Activated naive CD4-positive, alpha-beta T cell treated with anti-CD3 and anti-CD28 coated beads, Interleukin-2, amount 50 U/mL, for 72 hours (primary cell): ENCODE results near the gene IRF2. TPM values are rescaled to one million over a fixed set of nuclear protein-coding genes. Genes with fewer than 3 reads are reported as not detected.

Experiments used
- ATAC-seq, 2 donors: fragments of 150-1000 bp; cut with Tn5 transposase; 2 replicates each; pipeline ENCODE4 v1.10.0; 2021; ENCODE audit warnings: mild to moderate bottlenecking in 2 of 2, moderate library complexity in 2 of 2
- DNase-seq, 2 donors: peaks; one replicate each; pipeline ENCODE4 v3.0.0; 2021 to 2022; ENCODE audit warnings: low spot score in 2 of 2
- H3K27ac Mint-ChIP-seq, 2 donors: one replicate each; pipeline ENCODE4 v1.8.0; 2022; ENCODE audit warnings: mild to moderate bottlenecking in 2 of 2, mixed read lengths in 2 of 2
- H3K36me3 Mint-ChIP-seq, 2 donors: one replicate each; pipeline ENCODE4 v1.8.0; 2022; ENCODE audit warnings: mixed read lengths in 2 of 2
- H3K9me3 Mint-ChIP-seq, 2 donors: one replicate each; pipeline ENCODE4 v1.8.0; 2022; ENCODE audit warnings: mixed read lengths in 2 of 2
- total RNA-seq, 2 donors: library from RNA; stranded (reverse); gene quantifications; one replicate each; pipeline ENCODE4 v1.2.3, GENCODE V29; 2022

IRF2 gene
- total RNA-seq, 2 donors from 2014 or later: 52.7 to 56.8 TPM

- H3K36me3 Mint-ChIP-seq: peaks cover 0 to 10% of the 10 kb centered on the region in 2 donors
- ATAC-seq (no peak), DNase-seq (no peak)
- no peaks in the 10 kb centered on the region for H3K9me3 Mint-ChIP-seq
- H3K27ac Mint-ChIP-seq: no peak overlapping the region
Observed at GRCh38 chr4:184461711-184462441, 12.5 kb downstream of the IRF2 start.

GRCh38 chr4:184460499-184461285 is 13.7 kb downstream of the IRF2 start:
- H3K27ac Mint-ChIP-seq: no peak overlapping the region

GRCh38 chr4:184459413-184459812 is 14.9 kb downstream of the IRF2 start:
- no peak for DNase-seq
- Mint-ChIP-seq H3K36me3 (peaks cover 0 to 8% of the 10 kb centered on the region in 2 donors), H3K9me3 (no peaks in the 10 kb centered on the region), H3K27ac (peak overlapping the region; percentile 14 to 61)
- peak; percentile 84 to 97 for ATAC-seq

More at GRCh38 chr4:184460499-184461285, 13.7 kb downstream of the IRF2 start:
- peaks cover 0 to 13% of the 10 kb centered on the region in 2 donors for H3K36me3 Mint-ChIP-seq
- no peaks in the 10 kb centered on the region for H3K9me3 Mint-ChIP-seq
- ATAC-seq (no peak), DNase-seq (no peak)

GRCh38 chr4:184457535-184458249 is 16.7 kb downstream of the IRF2 start:
- no peak for ATAC-seq

GRCh38 chr4:184456337-184456736 is 18.0 kb downstream of the IRF2 start:
- no peak for DNase-seq
- Mint-ChIP-seq H3K27ac (peak overlapping the region in 1 of 2 donors; percentile 69), H3K36me3 (peaks cover 0 to 8% of the 10 kb centered on the region in 2 donors), H3K9me3 (no peaks in the 10 kb centered on the region)
- ATAC-seq: no peak

More at GRCh38 chr4:184457535-184458249, 16.7 kb downstream of the IRF2 start:
- Mint-ChIP-seq H3K36me3 (peaks cover 0 to 8% of the 10 kb centered on the region in 2 donors), H3K9me3 (no peaks in the 10 kb centered on the region), H3K27ac (peak overlapping the region; percentile 29 to 45)
- no peak for DNase-seq

- H3K27ac Mint-ChIP-seq: no peak overlapping the region
Observed at GRCh38 chr4:184455299-184455698, 19.1 kb downstream of the IRF2 start.

GRCh38 chr4:184453365-184454160 is 20.8 kb downstream of the IRF2 start:
- peaks cover 5 to 23% of the 10 kb centered on the region in 2 donors for H3K36me3 Mint-ChIP-seq
- H3K27ac Mint-ChIP-seq: peak overlapping the region; percentile 51 to 86
- ATAC-seq (peak; percentile 92 to 96), DNase-seq (no peak)
- no peaks in the 10 kb centered on the region for H3K9me3 Mint-ChIP-seq

More at GRCh38 chr4:184455299-184455698, 19.1 kb downstream of the IRF2 start:
- H3K36me3 Mint-ChIP-seq: peaks cover 0 to 8% of the 10 kb centered on the region in 2 donors
- no peak for DNase-seq
- ATAC-seq: no peak
- H3K9me3 Mint-ChIP-seq: no peaks in the 10 kb centered on the region

GRCh38 chr4:184452740-184453139 is 21.6 kb downstream of the IRF2 start:
- DNase-seq (no peak), ATAC-seq (no peak)
- Mint-ChIP-seq H3K27ac (no peak overlapping the region), H3K36me3 (peaks cover 5 to 30% of the 10 kb centered on the region in 2 donors), H3K9me3 (no peaks in the 10 kb centered on the region)

GRCh38 chr4:184451726-184452125 is 22.6 kb downstream of the IRF2 start:
- H3K9me3 Mint-ChIP-seq: no peaks in the 10 kb centered on the region
- peaks cover 5 to 26% of the 10 kb centered on the region in 2 donors for H3K36me3 Mint-ChIP-seq
- H3K27ac Mint-ChIP-seq: no peak overlapping the region
- DNase-seq (no peak), ATAC-seq (no peak)

- no peak overlapping the region for H3K27ac Mint-ChIP-seq
- DNase-seq (no peak), ATAC-seq (no peak)
- H3K9me3 Mint-ChIP-seq: no peaks in the 10 kb centered on the region
- peaks cover 5 to 31% of the 10 kb centered on the region in 2 donors for H3K36me3 Mint-ChIP-seq
Observed at GRCh38 chr4:184450743-184451535, 23.4 kb downstream of the IRF2 start.

GRCh38 chr4:184450045-184450444 is 24.3 kb downstream of the IRF2 start:
- DNase-seq: no peak
- H3K9me3 Mint-ChIP-seq: no peaks in the 10 kb centered on the region

GRCh38 chr4:184448821-184449220 is 25.5 kb downstream of the IRF2 start:
- H3K27ac Mint-ChIP-seq: peak overlapping the region; percentile 61 to 88

More at GRCh38 chr4:184450045-184450444, 24.3 kb downstream of the IRF2 start:
- ATAC-seq: no peak
- H3K27ac Mint-ChIP-seq: peak overlapping the region in 1 of 2 donors; percentile 61
- peaks cover 5 to 37% of the 10 kb centered on the region in 2 donors for H3K36me3 Mint-ChIP-seq

GRCh38 chr4:184448141-184448540 is 26.2 kb downstream of the IRF2 start:
- ATAC-seq: no peak
- H3K9me3 Mint-ChIP-seq: no peaks in the 10 kb centered on the region
- peaks cover 5 to 37% of the 10 kb centered on the region in 2 donors for H3K36me3 Mint-ChIP-seq
- H3K27ac Mint-ChIP-seq: no peak overlapping the region
- no peak for DNase-seq

More at GRCh38 chr4:184448821-184449220, 25.5 kb downstream of the IRF2 start:
- DNase-seq: no peak
- H3K36me3 Mint-ChIP-seq: peaks cover 5 to 37% of the 10 kb centered on the region in 2 donors
- H3K9me3 Mint-ChIP-seq: no peaks in the 10 kb centered on the region
- ATAC-seq: peak in 1 of 2 donors; percentile 49

- peaks cover 5 to 37% of the 10 kb centered on the region in 2 donors for H3K36me3 Mint-ChIP-seq
- ATAC-seq: no peak
- no peak overlapping the region for H3K27ac Mint-ChIP-seq
- no peak for DNase-seq
- H3K9me3 Mint-ChIP-seq: no peaks in the 10 kb centered on the region
Observed at GRCh38 chr4:184447664-184448063, 26.7 kb downstream of the IRF2 start.

GRCh38 chr4:184446132-184446658 is 28.2 kb downstream of the IRF2 start:
- H3K36me3 Mint-ChIP-seq: peaks cover 5 to 37% of the 10 kb centered on the region in 2 donors
- ATAC-seq (no peak), DNase-seq (no peak)
- peak overlapping the region in 1 of 2 donors; percentile 4 for H3K27ac Mint-ChIP-seq
- no peaks in the 10 kb centered on the region for H3K9me3 Mint-ChIP-seq
